Stimulated activated naive CD8-positive, alpha-beta T cell treated with anti-CD3 and anti-CD28 coated beads, Interleukin-15, amount 100 ng/mL, for 72 hours (primary cell): ENCODE data around the gene ARSD.
"Not testable (repeated sequence)": the region's sequence is repeated elsewhere in the genome, so short reads cannot be mapped to it uniquely, and the experiment has no call there.

ENCODE experiments used
- ATAC-seq: fragments of 150-1000 bp; cut with Tn5 transposase; 2 replicates; pipeline ENCODE4 v1.10.0; 2021; ENCODE audit warnings: mild to moderate bottlenecking, moderate library complexity
- DNase-seq, 2 donors: peaks; one replicate each; pipeline ENCODE4 v3.0.0; 2021 to 2022
- H3K27ac Mint-ChIP-seq, 2 donors: one replicate each; pipeline ENCODE4 v1.8.0; 2022; ENCODE audit warnings: mild to moderate bottlenecking in 2 of 2, mixed read lengths in 2 of 2, moderate library complexity in 2 of 2
- H3K27me3 Mint-ChIP-seq: one replicate; pipeline ENCODE4 v1.8.0; 2022; ENCODE audit warnings: mixed read lengths
- H3K4me1 Mint-ChIP-seq: one replicate; pipeline ENCODE4 v1.8.0; 2022; ENCODE audit warnings: mild to moderate bottlenecking, mixed read lengths
- H3K4me3 Mint-ChIP-seq, 2 donors: one replicate each; pipeline ENCODE4 v1.8.0; 2022; ENCODE audit warnings: mild to moderate bottlenecking in 2 of 2, mixed read lengths in 2 of 2, moderate library complexity in 1 of 2
- H3K9me3 Mint-ChIP-seq, 2 donors: one replicate each; pipeline ENCODE4 v1.8.0; 2022; ENCODE audit warnings: mixed read lengths in 2 of 2

Gene ARSD

GRCh38 chrX:2955838-2956237, 26.7 kb upstream of the ARSD start:
- no peak for ATAC-seq
- H3K4me3 Mint-ChIP-seq, result no peak overlapping the region
- no peak for DNase-seq
- H3K4me1 Mint-ChIP-seq, result no peaks in the 10 kb centered on the region
- no peaks in the 10 kb centered on the region for H3K9me3 Mint-ChIP-seq
- H3K27me3 Mint-ChIP-seq, result peaks cover 5% of the 10 kb centered on the region
- H3K27ac Mint-ChIP-seq, result no peak overlapping the region

- no peaks in the 10 kb centered on the region for H3K4me1 Mint-ChIP-seq
- H3K27ac Mint-ChIP-seq, result no peak overlapping the region
- peaks cover 5% of the 10 kb centered on the region for H3K27me3 Mint-ChIP-seq
- H3K4me3 Mint-ChIP-seq, result no peak overlapping the region
- ATAC-seq, result no peak
- no peak for DNase-seq
- H3K9me3 Mint-ChIP-seq, result no peaks in the 10 kb centered on the region
Measured at GRCh38 chrX:2955281-2955680, 26.1 kb upstream of the ARSD start.

GRCh38 chrX:2954541-2954940, 25.4 kb upstream of the ARSD start:
- no peak for DNase-seq
- Mint-ChIP-seq H3K27me3 (peaks cover 3% of the 10 kb centered on the region), H3K27ac (no peak overlapping the region), H3K9me3 (no peaks in the 10 kb centered on the region), H3K4me3 (no peak overlapping the region), H3K4me1 (no peaks in the 10 kb centered on the region)
- ATAC-seq, result no peak

- not testable (repeated sequence) for H3K27me3 Mint-ChIP-seq, H3K4me1 Mint-ChIP-seq, H3K9me3 Mint-ChIP-seq, H3K4me3 Mint-ChIP-seq, DNase-seq, ATAC-seq, H3K27ac Mint-ChIP-seq
Measured at GRCh38 chrX:2937942-2938341, 8.8 kb upstream of the ARSD start.

DNA sequence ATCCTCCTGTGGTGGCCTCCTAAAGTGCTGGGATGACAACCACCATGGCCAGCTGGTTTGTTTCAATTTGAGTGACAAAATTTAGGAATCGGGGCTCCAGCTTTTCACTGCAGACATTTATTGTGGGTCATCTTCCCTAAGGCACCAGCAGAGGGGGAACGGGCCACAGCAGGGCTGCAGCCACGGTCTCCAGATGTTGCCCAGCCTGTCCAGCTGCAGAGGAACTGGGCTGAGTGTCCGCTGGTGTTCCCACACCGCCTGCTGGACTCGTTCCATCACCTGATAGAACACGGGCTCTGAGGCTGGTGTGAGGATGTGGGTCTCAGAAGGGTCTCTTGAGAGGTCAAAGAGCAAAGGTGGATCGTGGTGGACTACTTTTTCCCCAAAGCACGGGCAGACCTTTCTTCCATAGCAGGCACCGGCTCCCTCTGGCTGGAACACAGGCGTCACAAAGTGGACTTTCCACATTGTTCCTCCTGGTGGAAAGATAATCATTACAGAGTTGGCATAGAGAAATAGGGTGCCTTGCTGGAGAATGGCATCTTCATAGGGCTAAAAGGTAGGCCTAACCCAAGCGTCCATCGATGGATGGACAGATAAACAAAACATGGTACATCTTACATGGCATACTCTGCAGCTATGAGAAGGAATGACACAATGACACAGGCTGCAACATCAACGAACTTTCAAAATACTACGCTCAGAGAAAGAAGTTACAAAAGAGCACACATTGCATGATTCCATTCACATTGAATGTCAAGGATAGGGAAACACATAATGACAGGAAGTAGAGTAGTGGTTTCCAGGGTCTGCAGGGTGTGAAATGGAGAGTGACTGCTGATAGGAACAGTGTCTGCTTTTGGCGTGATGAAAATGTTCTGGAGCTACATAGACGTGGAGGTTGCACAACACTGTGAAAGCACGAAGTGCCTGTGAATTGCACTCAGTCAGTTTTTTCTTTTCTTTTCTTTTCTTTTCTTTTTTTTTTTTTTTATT, 5.9 kb upstream of the ARSD start:
- Mint-ChIP-seq H3K4me3 (no peak overlapping the region), H3K27me3 (no peaks in the 10 kb centered on the region), H3K9me3 (peaks cover 0 to 5% of the 10 kb centered on the region in 2 donors), H3K4me1 (no peaks in the 10 kb centered on the region), H3K27ac (no peak overlapping the region)
- ATAC-seq (no peak), DNase-seq (no peak)

- no peaks in the 10 kb centered on the region for H3K4me1 Mint-ChIP-seq
- no peak for DNase-seq
- no peak overlapping the region for H3K27ac Mint-ChIP-seq
- H3K27me3 Mint-ChIP-seq, result no peaks in the 10 kb centered on the region
- ATAC-seq, result no peak
- H3K9me3 Mint-ChIP-seq, result peaks cover 0 to 5% of the 10 kb centered on the region in 2 donors
- H3K4me3 Mint-ChIP-seq, result no peak overlapping the region
Measured at GRCh38 chrX:2933125-2933900, 4.2 kb upstream of the ARSD start.

DNA sequence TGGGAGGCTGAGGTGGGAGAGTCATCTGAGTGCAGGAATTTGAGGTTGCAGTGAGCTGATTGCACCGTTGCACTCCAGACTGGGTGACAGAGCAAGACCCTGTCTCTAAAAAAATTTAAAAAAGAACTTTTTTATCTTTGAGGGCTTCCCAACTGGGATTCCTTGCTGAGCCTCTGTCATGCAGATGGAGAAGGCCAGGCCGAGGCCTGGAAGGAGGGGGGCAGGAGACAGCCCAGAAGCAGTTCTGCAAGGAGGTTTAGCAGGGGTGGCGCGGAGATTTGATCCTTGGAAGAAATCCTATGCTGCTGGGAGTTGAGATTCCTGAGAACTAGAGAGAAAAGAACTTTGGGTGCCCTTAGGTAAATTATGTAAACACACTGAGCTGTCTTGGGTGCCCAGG, 2.5 kb upstream of the ARSD start:
- H3K9me3 Mint-ChIP-seq, result peaks cover 0 to 5% of the 10 kb centered on the region in 2 donors

GRCh38 chrX:2931155-2931554, 2.0 kb upstream of the ARSD start:
- no peaks in the 10 kb centered on the region for H3K27me3 Mint-ChIP-seq
- no peak overlapping the region for H3K4me3 Mint-ChIP-seq
- no peak for ATAC-seq
- H3K9me3 Mint-ChIP-seq, result peaks cover 0 to 5% of the 10 kb centered on the region in 2 donors
- no peaks in the 10 kb centered on the region for H3K4me1 Mint-ChIP-seq
- no peak overlapping the region for H3K27ac Mint-ChIP-seq
- no peak for DNase-seq

More for the DNA sequence above, 2.5 kb upstream of the ARSD start:
- DNase-seq, result no peak
- ATAC-seq, result no peak
- Mint-ChIP-seq H3K4me3 (no peak overlapping the region), H3K27me3 (no peaks in the 10 kb centered on the region), H3K27ac (no peak overlapping the region), H3K4me1 (no peaks in the 10 kb centered on the region)

GRCh38 chrX:2928191-2928582, 952 bp downstream of the ARSD start:
- Mint-ChIP-seq H3K9me3 (peaks cover 0 to 5% of the 10 kb centered on the region in 2 donors), H3K27ac (no peak overlapping the region), H3K27me3 (no peaks in the 10 kb centered on the region), H3K4me3 (peak overlapping the region; percentile 82 to 87), H3K4me1 (no peaks in the 10 kb centered on the region)
- ATAC-seq, result peak; percentile 22
- no peak for DNase-seq

- Mint-ChIP-seq H3K27ac (peak overlapping the region in 1 of 2 donors; percentile 86), H3K27me3 (no peaks in the 10 kb centered on the region), H3K4me1 (no peaks in the 10 kb centered on the region), H3K9me3 (peaks cover 0 to 5% of the 10 kb centered on the region in 2 donors), H3K4me3 (no peak overlapping the region)
- no peak for ATAC-seq
- DNase-seq, result no peak
Measured at GRCh38 chrX:2926664-2927275, 2.4 kb downstream of the ARSD start.

DNA sequence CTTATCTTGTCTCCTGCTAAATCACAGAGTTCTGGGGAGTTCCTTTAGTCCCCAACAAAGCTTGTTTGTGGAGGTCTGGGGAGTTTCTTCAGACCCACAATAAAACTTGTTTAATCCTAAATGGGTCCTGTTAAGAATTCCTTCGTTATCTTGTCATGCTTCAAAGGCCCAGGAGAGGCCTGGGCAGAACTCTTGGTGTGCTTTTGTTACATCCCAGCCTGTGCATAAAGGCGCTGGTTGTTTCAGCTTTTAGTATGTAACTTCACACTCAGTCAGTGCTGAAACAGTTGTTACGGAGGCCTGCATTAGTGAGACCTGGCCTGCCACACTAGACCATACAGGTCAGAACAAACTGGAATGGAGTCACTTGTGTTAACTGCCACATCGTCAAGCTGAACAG, 2.9 kb downstream of the ARSD start:
- H3K27me3 Mint-ChIP-seq, DNase-seq, ATAC-seq, H3K4me1 Mint-ChIP-seq, H3K27ac Mint-ChIP-seq, H3K4me3 Mint-ChIP-seq, H3K9me3 Mint-ChIP-seq: not testable (repeated sequence)

GRCh38 chrX:2924151-2924550, 5.0 kb downstream of the ARSD start:
- ATAC-seq (no peak), DNase-seq (no peak)
- H3K27me3 Mint-ChIP-seq, result no peaks in the 10 kb centered on the region
- H3K4me1 Mint-ChIP-seq, result no peaks in the 10 kb centered on the region
- H3K4me3 Mint-ChIP-seq, result no peak overlapping the region
- H3K9me3 Mint-ChIP-seq, result no peaks in the 10 kb centered on the region
- H3K27ac Mint-ChIP-seq, result no peak overlapping the region

DNA sequence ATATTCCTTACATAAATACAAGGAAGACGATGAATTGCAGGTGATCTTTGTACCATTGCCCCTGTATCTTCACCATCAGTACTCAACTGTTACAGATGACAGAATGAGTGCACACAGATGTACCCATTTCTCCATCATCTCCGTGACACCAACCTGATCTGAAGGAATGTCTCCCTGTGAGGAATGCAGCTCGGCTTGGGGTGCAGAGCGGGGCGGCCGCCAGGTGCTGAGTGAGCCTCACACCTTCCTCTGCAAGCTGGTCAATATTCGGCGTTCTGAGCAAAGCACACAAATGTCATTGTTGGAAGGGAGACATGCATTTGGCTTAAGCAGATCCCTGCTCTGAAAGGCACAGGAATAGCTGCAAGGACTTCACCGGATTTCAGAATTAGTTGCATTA, 7.4 kb downstream of the ARSD start:
- Mint-ChIP-seq H3K4me1 (no peaks in the 10 kb centered on the region), H3K27ac (no peak overlapping the region), H3K4me3 (no peak overlapping the region), H3K9me3 (no peaks in the 10 kb centered on the region), H3K27me3 (no peaks in the 10 kb centered on the region)
- DNase-seq (no peak), ATAC-seq (no peak)

DNA sequence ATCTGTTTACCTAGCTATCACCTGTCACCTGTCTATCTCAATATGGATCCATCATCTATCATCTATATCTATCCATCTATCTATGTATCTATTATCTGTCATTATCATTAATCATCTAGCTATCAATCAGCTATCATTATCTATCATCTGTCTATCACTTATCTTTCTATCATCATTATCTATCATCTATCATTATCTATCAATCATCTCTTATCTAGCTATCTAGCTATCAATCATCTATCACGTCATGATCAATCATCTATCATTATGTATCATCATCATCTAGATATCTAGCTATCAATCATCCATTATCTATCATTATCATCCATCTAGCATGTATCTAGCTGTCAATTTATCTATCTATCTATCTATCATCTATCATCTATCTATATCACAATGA, 7.9 kb downstream of the ARSD start:
- H3K9me3 Mint-ChIP-seq, result no peaks in the 10 kb centered on the region
- no peak overlapping the region for H3K27ac Mint-ChIP-seq
- no peaks in the 10 kb centered on the region for H3K4me1 Mint-ChIP-seq
- no peak overlapping the region for H3K4me3 Mint-ChIP-seq
- no peak for ATAC-seq
- H3K27me3 Mint-ChIP-seq, result no peaks in the 10 kb centered on the region
- DNase-seq, result no peak

DNA sequence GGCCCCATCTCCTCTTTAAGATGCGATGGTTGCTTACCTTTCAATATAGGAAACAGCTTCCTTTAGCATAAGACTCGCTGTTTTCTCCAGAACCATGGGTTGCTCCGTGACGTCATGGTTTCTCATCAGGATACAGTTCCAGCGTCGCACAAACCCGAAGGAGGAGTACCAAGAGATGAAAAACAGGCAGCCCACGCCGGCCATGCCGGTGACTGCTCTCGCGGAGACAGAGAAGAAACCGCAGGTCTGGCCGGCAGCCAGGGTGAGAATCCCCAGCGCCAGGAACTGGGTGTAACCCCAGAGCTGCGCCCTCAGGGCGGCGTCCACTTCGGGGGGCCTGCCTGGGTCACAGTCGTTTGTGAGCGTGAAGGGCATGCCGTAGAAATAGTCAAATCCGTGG, 11.4 kb downstream of the ARSD start:
- no peak overlapping the region for H3K27ac Mint-ChIP-seq
- no peaks in the 10 kb centered on the region for H3K27me3 Mint-ChIP-seq
- DNase-seq (no peak), ATAC-seq (no peak)
- H3K4me1 Mint-ChIP-seq, result no peaks in the 10 kb centered on the region
- H3K4me3 Mint-ChIP-seq, result no peak overlapping the region
- no peaks in the 10 kb centered on the region for H3K9me3 Mint-ChIP-seq

- H3K27ac Mint-ChIP-seq, result no peak overlapping the region
- no peaks in the 10 kb centered on the region for H3K27me3 Mint-ChIP-seq
- no peak for ATAC-seq
Measured at GRCh38 chrX:2913118-2913517, 16.0 kb downstream of the ARSD start.

More at GRCh38 chrX:2913118-2913517, 16.0 kb downstream of the ARSD start:
- DNase-seq, result no peak
- no peaks in the 10 kb centered on the region for H3K9me3 Mint-ChIP-seq
- no peak overlapping the region for H3K4me3 Mint-ChIP-seq
- no peaks in the 10 kb centered on the region for H3K4me1 Mint-ChIP-seq
